Fibroblast of villous mesenchyme (primary cell): ENCODE measurements around the gene TIAM1. TPM values are rescaled to one million over a fixed set of nuclear protein-coding genes. Genes with fewer than 3 reads are reported as not detected.

Experiments used
- DNase-seq: peaks from one replicate; pipeline ENCODE4 v3.0.0-alpha.2; 2010; ENCODE audit warnings: low read depth
- H3K4me3 ChIP-seq: 2 replicates; pipeline ENCODE4 v1.5.1; 2011; ENCODE audit warnings: low read depth, mild to moderate bottlenecking, low read length
- total RNA-seq: library from RNA; depleted of rRNA; stranded (reverse); fragments of >200 nt; gene quantifications from 2 replicates; pipeline ENCODE4 v1.2.3, GENCODE V29; 2012
- TF ChIP-seq, protein P1 (sequence below): IDR thresholded peaks from 2 replicates; pipeline ENCODE4 v1.5.1; 2012; ENCODE audit warnings: low read depth, mild to moderate bottlenecking, low read length; ENCODE audit not compliant: insufficient read depth

TIAM1 gene
- total RNA-seq, 1 donor: 0.43 TPM

DNA sequence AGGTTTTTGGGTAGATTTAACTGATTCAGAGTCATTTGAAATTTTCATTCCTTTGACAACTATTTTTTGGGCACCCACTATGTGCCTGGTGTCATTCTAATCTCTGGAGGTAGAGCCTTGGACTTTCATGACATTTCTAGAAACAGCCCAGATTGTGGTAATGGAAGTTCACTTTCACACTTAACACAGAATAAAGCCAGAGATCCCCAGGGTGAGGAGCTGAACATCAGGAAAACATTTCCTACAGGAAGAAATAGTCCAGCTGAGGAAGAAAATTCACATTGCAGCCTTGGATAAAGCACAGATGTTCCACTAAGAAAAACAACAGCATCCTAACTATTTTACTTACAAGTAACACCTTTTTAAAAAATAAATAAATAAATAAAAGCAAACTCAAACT lies 203.4 kb downstream of the TIAM1 start:
- H3K4me3 ChIP-seq: no peak overlapping the region
- TF ChIP-seq, protein P1, sequence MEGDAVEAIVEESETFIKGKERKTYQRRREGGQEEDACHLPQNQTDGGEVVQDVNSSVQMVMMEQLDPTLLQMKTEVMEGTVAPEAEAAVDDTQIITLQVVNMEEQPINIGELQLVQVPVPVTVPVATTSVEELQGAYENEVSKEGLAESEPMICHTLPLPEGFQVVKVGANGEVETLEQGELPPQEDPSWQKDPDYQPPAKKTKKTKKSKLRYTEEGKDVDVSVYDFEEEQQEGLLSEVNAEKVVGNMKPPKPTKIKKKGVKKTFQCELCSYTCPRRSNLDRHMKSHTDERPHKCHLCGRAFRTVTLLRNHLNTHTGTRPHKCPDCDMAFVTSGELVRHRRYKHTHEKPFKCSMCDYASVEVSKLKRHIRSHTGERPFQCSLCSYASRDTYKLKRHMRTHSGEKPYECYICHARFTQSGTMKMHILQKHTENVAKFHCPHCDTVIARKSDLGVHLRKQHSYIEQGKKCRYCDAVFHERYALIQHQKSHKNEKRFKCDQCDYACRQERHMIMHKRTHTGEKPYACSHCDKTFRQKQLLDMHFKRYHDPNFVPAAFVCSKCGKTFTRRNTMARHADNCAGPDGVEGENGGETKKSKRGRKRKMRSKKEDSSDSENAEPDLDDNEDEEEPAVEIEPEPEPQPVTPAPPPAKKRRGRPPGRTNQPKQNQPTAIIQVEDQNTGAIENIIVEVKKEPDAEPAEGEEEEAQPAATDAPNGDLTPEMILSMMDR: no peak
- DNase-seq: no peak

DNA sequence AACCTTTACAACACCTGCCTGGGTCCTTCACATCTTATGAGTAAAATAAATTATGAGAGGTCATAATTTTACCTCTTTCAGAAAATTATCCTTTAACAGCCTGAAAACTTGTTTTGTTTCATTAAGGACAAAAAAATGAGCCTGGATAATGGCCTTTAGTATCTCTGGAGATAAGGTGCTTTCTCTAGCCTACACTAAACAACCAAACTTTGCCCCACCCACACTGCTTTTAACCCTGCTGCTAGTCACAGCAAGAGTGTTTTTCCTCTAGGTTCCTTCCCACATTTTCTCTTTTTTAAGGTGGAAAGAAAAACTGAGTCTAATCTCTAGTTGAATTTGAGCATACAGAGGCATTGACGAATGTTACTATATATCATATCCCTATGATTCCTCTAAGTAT lies 204.0 kb downstream of the TIAM1 start:
- no peak overlapping the region for H3K4me3 ChIP-seq
- no peak for DNase-seq
- TF ChIP-seq, protein P1: no peak

DNA sequence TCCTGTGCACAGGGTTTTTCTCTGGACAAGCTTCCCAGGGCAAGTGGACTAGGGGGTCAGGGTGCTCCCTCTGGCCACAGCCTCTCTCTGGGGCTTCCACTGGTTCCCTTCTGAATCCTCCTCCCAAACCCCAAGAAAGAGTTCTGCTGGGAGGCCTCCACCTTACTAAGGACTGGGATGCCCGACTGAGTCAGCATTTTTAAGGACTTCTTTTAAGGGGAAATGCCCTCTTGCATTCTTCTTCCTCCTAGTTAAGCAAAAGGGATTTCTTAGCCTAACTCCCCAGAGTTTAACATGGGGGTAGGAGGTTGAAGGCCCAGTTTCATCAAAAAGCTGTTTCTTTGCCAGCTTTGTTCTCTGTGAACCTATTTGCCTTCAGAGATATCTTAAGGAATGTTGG lies 206.1 kb downstream of the TIAM1 start:
- TF ChIP-seq, protein P1: no peak
- no peak overlapping the region for H3K4me3 ChIP-seq
- no peak for DNase-seq

DNA sequence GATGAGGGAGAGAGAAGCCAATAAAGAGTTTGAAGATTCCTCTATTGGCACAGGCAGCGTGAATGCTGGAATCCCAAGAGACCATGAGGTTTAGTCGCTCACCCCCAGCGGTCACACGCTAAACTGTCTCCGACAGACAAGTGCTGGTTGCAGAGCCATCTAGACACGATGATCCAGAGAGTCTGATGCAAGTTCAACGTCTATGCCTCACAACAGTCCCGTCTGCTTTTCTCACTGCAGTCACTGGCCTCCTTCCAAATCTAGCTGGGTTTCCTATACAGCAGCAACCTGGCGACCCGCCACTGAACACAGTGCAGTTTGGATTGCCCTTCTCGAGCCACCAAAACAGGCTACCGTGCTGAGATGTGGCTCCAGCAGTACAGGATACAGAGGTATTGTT lies 207.2 kb downstream of the TIAM1 start:
- TF ChIP-seq, protein P1: no peak

DNA sequence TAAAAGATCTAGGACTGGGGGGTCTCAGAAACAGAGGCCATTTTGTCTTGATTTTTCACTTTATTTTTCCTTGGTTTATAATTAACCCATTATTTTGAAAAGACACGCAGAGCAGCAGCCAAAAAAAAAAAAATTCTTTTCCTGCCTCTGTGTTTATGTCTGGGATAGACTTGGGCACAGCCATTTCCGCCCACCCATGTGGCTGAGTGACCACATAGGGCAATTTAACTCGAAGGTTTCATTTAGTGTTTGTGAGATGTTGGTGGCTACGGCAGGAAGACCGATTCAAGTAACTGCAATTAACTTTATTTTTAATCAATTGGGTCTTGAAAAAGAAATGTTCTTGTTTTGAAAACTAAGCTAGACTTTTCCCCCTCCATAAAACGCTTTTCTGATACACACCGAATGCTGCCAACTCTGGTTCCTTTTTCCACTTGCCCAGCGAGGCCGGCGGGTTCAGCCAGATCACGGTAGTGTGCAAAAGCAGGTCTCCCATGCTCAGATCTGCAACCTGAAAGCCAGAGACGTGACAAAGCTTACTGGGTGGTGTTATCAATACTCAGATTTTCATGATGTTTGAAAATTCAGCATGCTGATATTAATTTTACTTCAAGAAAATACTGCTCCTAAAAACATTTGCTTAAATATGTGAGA lies 208.4 kb downstream of the TIAM1 start:
- DNase-seq: no peak
- TF ChIP-seq, protein P1: no peak
- no peak overlapping the region for H3K4me3 ChIP-seq

More for the DNA sequence above, 207.2 kb downstream of the TIAM1 start:
- H3K4me3 ChIP-seq: no peak overlapping the region
- DNase-seq: no peak

DNA sequence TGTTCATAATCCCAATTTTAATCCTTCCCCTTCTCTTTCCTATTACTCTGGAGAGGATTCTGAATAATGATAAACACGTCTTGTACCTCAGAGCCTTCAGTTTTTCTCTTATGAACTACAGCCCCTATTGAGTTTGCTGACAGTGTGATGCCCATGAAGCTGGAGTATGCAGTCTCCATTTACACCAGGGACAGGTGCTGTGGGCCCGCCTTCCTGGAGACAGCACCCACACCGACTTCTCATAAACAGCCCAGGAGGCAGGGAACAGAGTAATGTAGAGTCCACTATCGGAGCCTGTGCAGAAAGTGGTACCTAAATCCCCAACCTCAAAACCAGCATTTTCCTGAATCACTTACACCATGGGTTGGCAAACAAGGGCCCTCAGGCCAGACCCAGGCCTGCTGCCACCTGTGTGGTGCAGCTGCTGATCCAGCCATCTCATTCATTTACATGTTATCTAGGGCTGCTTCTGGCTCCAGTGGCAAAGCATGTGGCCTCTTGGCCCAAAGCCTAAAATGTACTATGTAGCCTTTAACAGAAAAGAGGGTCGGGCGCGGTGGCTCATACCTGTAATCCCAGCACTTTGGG lies 210.7 kb downstream of the TIAM1 start:
- TF ChIP-seq, protein P1: no peak
- DNase-seq: no peak
- no peak overlapping the region for H3K4me3 ChIP-seq
